Spleen (tissue), 7 donors: ENCODE results near the gene IP6K3.

Source experiments
- POLR2A ChIP-seq, 3 donors: fragments of 450-650 bp; IDR thresholded peaks; one replicate each; pipeline ENCODE4 v1.5.1; 2017; ENCODE audit warnings: antibody characterized with exemption in 3 of 3, mild to moderate bottlenecking in 1 of 3
- POLR2AphosphoS5 ChIP-seq, 3 donors: sonication (generic); formaldehyde crosslinking; IDR thresholded peaks; one replicate each; pipeline ENCODE4 v1.5.1; 2017; ENCODE audit warnings: antibody characterized with exemption in 3 of 3
- TF ChIP-seq, protein P1 (sequence below), 11 experiments: fragments of 200-600 bp in 7 of 11; fragments of 450-650 bp in 4 of 11; sonication (generic) in 4 of 11; IDR thresholded peaks in 8 of 11; conservative IDR thresholded peaks in 3 of 11; 1 replicate in 7 of 11; 2 replicates in 4 of 11; pipeline versions ENCODE4 v1.4.0 to v1.8.0; 2016 to 2021; ENCODE audit warnings: antibody characterized with exemption in 11 of 11, inconsistent platforms in 4 of 11, mild to moderate bottlenecking in 1 of 11
- donor health status: DM: no; HTN: no; CAD: no; lungs with moderate emphysema.
- donor health status: DM: no; HTN: no; CAD: no.
- donor health status: DM: no; HTN: no; CAD: no.

DNA sequence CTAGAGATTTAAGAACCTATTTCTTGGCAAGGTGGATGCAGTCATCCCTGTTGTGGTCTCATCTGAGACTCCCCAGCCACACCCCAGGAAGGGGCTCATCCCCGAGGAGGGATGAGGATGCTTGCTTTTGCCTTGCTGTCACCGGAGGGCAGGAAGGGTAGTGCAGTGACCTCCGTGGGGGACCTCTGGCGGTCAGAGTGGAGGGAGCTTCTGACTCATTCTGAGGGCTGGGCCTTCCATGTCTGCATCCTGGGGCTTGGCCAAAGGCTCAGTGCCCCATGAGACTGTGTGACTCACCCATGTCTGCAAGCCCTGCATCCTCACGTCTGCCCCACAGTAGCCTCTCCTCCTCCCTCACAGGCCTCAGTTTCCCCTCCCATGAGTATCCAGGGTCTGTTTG lies 73.9 kb downstream of the IP6K3 start:
- no peak for TF ChIP-seq POLR2A (IDR thresholded peaks at IDR 0.05)
- TF ChIP-seq, protein P1, sequence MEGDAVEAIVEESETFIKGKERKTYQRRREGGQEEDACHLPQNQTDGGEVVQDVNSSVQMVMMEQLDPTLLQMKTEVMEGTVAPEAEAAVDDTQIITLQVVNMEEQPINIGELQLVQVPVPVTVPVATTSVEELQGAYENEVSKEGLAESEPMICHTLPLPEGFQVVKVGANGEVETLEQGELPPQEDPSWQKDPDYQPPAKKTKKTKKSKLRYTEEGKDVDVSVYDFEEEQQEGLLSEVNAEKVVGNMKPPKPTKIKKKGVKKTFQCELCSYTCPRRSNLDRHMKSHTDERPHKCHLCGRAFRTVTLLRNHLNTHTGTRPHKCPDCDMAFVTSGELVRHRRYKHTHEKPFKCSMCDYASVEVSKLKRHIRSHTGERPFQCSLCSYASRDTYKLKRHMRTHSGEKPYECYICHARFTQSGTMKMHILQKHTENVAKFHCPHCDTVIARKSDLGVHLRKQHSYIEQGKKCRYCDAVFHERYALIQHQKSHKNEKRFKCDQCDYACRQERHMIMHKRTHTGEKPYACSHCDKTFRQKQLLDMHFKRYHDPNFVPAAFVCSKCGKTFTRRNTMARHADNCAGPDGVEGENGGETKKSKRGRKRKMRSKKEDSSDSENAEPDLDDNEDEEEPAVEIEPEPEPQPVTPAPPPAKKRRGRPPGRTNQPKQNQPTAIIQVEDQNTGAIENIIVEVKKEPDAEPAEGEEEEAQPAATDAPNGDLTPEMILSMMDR (IDR thresholded peaks at IDR 0.05 in 8 of 11, conservative IDR thresholded peaks at IDR 0.05 in 3 of 11): peak in 5 of 11 experiments; percentile 17 to 46 (median 28)
- peak in 1 of 3 donors; percentile 29 for TF ChIP-seq POLR2AphosphoS5 (IDR thresholded peaks at IDR 0.05)
